ENCODE results near the gene MRPS6.

Gene MRPS6

GRCh38 chr21:34131586-34131985 lies 58.2 kb downstream of the MRPS6 start:
- no peak for DNase-seq (ENCODE audit: low spot score)
- no peak for FAIRE-seq

- DNase-seq (ENCODE audit: low spot score) (no peak), FAIRE-seq (no peak)
Measured at GRCh38 chr21:34132202-34132601, 58.8 kb downstream of the MRPS6 start.

GRCh38 chr21:34132926-34133325 lies 59.5 kb downstream of the MRPS6 start:
- FAIRE-seq: no peak

GRCh38 chr21:34133392-34133791 lies 60.0 kb downstream of the MRPS6 start:
- FAIRE-seq (no peak), DNase-seq (ENCODE audit: low spot score) (no peak)

More at GRCh38 chr21:34132926-34133325, 59.5 kb downstream of the MRPS6 start:
- no peak for DNase-seq (ENCODE audit: low spot score)

GRCh38 chr21:34133802-34134201 lies 60.4 kb downstream of the MRPS6 start:
- FAIRE-seq: no peak
- DNase-seq (ENCODE audit: low spot score): no peak

- DNase-seq (ENCODE audit: low spot score): no peak
- FAIRE-seq: no peak
Measured at GRCh38 chr21:34135330-34135729, 62.0 kb downstream of the MRPS6 start.

- no peak for DNase-seq (ENCODE audit: low spot score)
- FAIRE-seq: no peak
Measured at GRCh38 chr21:34141373-34141772, 68.0 kb downstream of the MRPS6 start.

GRCh38 chr21:34143685-34144182 lies 70.4 kb downstream of the MRPS6 start:
- FAIRE-seq: no peak
- no peak for DNase-seq (ENCODE audit: low spot score)

- FAIRE-seq (no peak), DNase-seq (ENCODE audit: low spot score) (no peak)
Measured at GRCh38 chr21:34144224-34144623, 70.8 kb downstream of the MRPS6 start.

- DNase-seq (ENCODE audit: low spot score): no peak
- no peak for FAIRE-seq
Measured at GRCh38 chr21:34147792-34148418, 74.5 kb downstream of the MRPS6 start.

- FAIRE-seq (no peak), DNase-seq (ENCODE audit: low spot score) (no peak)
Measured at GRCh38 chr21:34148419-34148804, 75.0 kb downstream of the MRPS6 start.

- FAIRE-seq: no peak
- no peak for DNase-seq (ENCODE audit: low spot score)
Measured at GRCh38 chr21:34148826-34149558, 75.6 kb downstream of the MRPS6 start.

GRCh38 chr21:34152500-34152899 lies 79.1 kb downstream of the MRPS6 start:
- DNase-seq (ENCODE audit: low spot score) (no peak), FAIRE-seq (no peak)

- FAIRE-seq: no peak
- no peak for DNase-seq (ENCODE audit: low spot score)
Measured at GRCh38 chr21:34154878-34155277, 81.5 kb downstream of the MRPS6 start.

- DNase-seq (ENCODE audit: low spot score): no peak
- no peak for FAIRE-seq
Measured at GRCh38 chr21:34156957-34157356, 83.6 kb downstream of the MRPS6 start.

GRCh38 chr21:34157521-34157920 lies 84.1 kb downstream of the MRPS6 start:
- FAIRE-seq: no peak
- DNase-seq (ENCODE audit: low spot score): no peak

GRCh38 chr21:34158866-34159835 lies 85.8 kb downstream of the MRPS6 start:
- FAIRE-seq (no peak), DNase-seq (ENCODE audit: low spot score) (no peak)

- no peak for FAIRE-seq
- DNase-seq (ENCODE audit: low spot score): no peak
Measured at GRCh38 chr21:34166468-34166867, 93.1 kb downstream of the MRPS6 start.

- no peak for DNase-seq (ENCODE audit: low spot score)
Measured at GRCh38 chr21:34170886-34171285, 97.5 kb downstream of the MRPS6 start.

GRCh38 chr21:34174470-34174869 lies 101.1 kb downstream of the MRPS6 start:
- FAIRE-seq: no peak

More at GRCh38 chr21:34170886-34171285, 97.5 kb downstream of the MRPS6 start:
- FAIRE-seq: no peak

GRCh38 chr21:34176448-34176847 lies 103.1 kb downstream of the MRPS6 start:
- DNase-seq (ENCODE audit: low spot score) (no peak), FAIRE-seq (no peak)

More at GRCh38 chr21:34174470-34174869, 101.1 kb downstream of the MRPS6 start:
- DNase-seq (ENCODE audit: low spot score): no peak

Measured in urothelium cell line (cell line).